ENCODE measurements around the gene RAD9B.
"Not testable (repeated sequence)": the region's sequence is repeated elsewhere in the genome, so short reads cannot be mapped to it uniquely, and the experiment has no call there.

The RAD9B gene

DNA sequence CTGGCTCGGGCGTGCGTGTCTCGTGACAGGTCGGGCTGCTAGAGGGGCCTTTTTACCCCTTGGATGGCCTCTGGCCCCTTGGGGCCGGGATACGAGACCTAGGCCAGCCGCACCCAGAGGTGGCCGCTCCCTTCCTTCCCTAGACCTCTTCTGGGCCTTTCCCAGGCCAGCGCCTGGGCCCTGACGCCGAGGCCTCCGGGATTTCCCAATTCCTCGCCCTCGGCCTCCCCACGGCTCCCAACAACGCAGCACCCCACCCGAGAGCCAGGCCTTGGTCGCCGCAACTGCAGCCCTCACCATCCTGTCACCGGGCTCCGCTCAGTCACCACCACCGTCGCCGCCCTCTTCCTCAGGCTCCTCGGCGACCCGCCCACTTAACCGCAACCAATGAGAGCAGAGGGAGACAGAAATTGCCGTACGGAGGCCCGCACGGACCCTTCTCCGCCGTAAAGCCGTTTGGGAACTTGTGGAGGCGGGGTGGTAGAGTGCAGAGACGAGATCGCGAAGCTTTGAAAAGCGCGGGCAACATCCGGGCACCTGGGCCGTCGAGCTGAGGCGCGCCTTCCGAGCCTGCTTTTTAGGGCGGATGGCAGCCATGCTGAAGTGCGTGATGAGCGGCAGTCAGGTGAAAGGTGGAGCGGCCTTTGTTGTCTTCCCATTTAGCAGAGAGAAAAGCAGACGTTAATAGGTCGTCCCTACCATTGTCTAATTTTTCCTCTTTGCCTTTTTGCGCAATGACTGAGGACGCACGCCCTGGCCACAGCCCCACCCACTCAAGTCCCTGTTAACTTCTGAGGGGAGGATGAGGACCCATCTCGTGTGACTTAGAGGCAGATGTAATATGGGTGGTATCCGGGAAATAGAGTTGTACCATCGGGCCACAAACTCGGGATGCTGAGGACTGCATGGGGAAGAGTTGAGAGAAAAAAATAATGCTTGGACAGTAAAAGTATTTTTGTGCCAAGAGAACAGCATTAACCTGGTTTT, at the start of gene RAD9B, which contains the start of gene VPS29:
TSS of gene RAD9B (plus strand) at position 580 of the 987 bp plus-strand sequence. CDS start at position 587, 7 bp downstream.
TSS of gene VPS29 (minus strand) at position 360 of the 987 bp plus-strand sequence. CDS start at position 300, 60 bp downstream.
- peak; percentile 78 to 98 (median 95) for DNase-seq

DNA sequence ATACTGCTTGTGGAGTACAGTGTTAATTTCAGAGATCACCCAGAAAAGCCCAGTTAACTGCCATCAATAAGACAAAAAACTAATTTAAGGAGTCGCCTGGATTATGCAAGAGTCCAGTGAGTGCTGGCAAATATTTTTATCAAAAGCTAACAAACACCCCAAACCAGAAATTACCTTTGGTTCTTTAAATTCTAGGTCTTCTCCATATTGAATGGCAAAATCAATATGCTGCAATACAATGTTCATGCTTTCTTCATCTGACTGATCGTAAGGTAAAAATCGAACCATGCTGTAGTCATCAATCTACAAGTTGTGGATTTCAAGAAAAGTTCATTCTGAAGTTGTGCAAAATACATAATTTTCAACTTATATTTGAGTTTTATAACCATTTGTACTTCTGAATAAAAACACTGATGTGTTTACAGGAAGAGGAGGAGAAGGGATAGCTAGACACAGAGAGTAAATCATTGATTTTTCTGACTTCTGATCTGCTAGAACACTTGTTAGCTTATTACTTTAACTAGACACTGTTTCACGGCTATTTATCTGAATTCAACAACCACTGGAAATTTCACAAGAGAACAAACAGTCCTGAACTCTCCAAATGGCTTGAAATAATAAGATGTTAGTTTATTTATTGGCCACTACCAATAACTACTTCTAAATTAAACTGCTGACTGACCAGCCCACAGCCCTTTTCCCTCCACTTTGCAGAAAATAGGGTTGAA, 48.4 kb upstream of the RAD9B start:
- DNase-seq = no peak

DNA sequence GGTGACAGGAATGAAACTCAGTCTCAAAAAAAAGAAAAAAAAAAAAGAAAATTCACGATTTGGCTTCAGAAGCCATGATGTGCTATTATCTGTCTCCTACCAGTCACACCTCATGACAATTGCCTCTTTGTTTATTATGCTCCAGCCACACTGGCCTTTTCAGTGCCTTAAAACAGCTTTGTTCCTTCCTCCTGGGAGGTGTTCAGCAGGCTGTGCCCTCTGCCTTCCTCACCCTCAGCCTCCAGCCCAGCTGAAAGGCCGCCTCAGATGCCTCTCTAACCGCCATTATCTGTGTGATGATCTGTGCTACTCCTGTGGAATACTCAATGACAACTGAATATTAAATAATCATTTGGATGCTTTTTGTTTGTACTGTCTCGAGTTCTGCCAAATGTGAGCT, 43.4 kb upstream of the RAD9B start:
- peak in 4 of 56 donors; percentile 2 to 10 (median 6) for DNase-seq

DNA sequence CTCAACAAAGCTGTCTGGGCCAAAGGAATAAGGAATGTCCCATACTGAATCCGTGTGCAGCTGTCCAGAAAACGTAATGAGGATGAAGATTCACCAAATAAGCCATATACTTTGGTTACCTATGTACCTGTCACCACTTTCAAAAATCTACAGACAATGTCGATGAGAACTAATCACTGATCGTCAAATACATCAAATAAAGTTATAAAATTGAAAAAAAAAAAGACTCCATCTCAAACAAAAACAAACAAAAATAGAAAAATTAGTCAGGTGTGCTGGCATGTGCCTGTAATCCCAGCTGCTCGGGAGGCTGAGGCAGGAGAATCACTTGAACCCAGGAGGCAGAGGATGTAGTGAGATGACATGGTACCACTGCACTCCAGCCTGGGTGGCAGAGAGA, 40.9 kb upstream of the RAD9B start:
- DNase-seq = not testable (repeated sequence)

DNA sequence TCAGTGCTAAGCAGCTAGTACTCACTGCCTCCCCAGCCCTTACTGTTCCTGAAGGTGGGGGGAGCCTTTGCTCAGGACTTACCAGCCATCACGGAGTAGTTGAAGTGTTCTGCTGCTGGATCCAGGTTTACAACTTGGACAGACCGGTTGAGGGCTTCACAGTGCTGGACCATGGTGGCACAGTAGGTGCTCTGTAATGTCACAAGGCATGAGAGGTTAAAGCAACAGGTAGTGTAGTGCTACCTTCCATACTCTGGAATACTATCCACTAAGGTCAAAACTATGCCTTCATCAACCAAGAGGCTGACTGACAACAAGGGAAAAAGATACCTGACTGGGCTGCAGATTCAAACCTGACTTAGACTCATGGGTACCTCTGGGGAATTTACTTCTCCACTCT, 37.1 kb upstream of the RAD9B start:
- DNase-seq = no peak

DNA sequence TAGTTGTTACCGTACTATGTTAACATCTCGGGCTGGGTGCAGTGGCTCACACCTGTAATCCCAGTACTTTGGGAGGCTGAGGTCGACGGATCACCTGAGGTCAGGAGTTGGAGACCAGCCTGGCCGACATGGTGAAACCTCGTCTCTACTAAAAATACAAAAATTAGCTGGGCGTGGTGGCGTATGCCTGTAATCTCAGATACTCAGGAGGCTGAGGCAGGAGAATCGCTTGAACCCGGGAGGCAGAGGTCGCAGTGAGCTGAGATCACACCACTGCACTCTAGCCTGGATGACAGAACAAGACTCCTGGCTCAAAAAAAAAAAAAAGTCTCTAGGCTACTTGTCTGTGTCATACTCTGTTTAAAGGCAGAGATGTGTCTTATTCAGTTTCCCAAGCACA, 36.4 kb upstream of the RAD9B start:
- DNase-seq = not testable (repeated sequence)

DNA sequence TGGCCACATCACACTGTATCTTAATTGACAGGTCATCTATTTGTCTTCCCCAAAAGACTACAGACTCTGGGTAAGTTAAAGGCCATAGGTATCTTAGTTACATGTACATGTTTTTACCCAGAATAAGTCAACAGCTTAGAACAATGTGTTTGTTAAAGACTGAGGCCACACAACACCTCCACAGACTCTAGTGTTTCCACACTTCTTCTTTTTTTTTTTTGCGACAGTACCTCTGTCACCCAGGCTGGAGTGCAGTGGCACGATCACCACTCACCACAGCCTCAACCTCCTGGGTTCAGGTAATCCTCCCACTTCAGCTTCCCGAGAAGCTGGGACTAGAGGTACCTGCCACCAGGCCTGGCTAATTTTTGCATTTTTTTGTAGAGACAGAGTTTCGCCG, 35.3 kb upstream of the RAD9B start:
- no peak for DNase-seq

DNA sequence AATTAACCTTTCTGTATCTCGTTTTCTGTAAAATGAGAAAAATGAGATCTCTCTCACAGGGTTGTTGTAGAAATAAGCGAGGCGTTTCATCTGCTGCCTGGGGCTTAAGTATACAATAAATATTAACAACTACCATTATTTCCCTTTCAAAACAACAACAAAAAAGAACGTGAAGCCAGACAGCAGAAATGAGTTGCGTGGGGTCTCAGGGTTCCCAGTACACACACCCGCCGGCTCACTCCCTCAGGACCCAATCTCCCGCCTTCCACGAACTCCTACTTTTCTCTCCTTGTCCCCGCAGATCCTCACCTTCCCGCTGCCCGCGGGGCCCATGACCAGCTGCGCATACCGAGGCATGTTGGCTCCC, 34.3 kb upstream of the RAD9B start:
- DNase-seq = no peak

DNA sequence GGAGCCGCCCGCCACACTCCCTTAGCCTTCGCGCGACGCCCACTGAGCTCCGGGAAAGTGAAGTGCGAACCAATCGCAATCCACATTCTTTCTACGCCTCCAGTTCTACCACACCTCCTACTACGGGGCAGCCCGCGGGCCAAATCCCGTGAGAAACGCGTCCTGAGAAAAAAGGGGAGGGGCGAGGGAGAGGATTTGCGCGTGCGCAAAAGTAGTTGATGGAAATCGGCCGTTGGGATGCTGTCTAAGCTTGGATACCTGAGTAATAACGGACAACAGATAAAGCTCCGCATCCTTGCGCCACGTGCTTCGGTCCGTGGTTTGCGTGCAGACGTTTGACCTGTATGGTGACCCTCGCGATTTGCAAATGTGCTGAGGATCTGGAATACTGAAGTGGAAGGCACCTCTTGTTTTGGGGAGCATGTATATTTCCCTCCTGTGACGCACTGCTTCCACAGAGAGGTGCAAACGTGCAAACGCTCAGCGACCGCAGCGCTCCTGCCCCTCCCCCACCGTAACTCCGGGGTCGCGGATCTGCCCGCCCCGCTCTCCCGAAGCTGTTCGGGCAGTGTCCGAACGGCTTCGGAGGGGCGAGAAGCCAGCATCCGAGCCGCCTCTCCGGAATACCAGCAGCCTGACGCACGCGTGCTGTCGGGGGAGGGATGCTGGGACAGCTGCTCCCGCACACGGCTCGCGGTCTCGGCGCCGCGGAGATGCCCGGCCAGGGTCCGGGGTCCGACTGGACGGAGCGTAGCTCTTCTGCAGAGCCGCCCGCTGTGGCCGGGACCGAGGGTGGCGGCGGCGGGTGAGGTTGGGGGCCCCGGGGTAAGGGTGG, 33.7 kb upstream of the RAD9B start, which contains the start of the genes FAM216A and GPN3:
TSS of gene FAM216A (plus strand) at position 632 of the 835 bp plus-strand sequence. CDS start at position 663, 31 bp downstream.
TSS of gene GPN3 (minus strand) at position 44 of the 835 bp plus-strand sequence. CDS start 54 bp downstream, outside the sequence.
- peak; percentile 62 to 98 (median 93) for DNase-seq

DNA sequence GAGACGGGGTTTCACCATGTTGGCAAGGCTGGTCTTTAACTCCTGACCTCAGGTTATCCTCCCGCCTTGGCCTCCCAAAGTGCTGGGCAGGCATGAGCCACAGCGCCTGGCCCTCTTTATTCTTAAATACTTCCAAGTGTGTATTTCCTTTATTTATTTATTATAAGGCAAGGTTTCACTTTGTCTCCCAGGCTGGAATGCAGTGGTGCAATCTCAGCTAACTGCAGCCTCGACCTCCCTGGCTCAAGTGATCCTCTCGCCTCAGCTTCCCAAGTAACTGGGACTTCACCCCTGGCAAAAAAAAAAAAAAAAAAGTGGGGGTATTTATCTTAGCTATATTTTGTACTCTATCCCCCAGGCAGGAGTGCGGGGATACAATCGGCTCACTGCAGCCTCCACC, 26.7 kb upstream of the RAD9B start:
- DNase-seq = no peak

DNA sequence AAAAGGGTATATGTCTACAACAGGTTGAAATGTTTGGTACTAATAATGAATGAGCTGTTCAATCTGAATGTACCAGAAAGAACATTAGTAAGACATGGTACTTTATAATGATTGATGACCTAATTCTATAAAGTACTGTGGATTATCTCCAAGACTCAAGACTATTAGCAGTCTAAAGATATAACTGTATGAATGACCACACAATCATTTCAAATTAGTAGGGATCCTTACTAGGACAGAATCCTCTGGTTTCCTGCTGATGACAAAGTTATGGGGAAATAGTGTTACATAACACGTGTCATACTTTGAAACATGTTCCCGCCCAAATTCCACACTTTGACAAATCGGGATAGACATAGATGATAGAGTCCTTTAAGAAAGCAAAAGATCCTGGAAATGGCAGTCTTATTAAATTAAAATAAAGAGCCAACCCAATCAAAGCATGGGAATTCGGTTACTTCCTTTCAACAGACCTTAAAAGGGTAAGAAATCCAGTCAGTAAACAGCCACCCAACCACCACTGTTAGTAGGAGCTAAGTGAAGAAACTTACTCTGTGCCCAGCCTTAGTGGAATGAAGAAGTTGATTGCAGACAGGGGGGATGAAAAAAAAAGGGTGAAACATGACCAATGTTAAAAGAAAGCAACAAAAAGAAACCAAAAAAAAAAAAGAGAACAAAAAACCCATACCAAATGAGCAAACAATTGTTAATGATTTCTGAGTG, 3.0 kb upstream of the RAD9B start:
- DNase-seq = no peak

DNA sequence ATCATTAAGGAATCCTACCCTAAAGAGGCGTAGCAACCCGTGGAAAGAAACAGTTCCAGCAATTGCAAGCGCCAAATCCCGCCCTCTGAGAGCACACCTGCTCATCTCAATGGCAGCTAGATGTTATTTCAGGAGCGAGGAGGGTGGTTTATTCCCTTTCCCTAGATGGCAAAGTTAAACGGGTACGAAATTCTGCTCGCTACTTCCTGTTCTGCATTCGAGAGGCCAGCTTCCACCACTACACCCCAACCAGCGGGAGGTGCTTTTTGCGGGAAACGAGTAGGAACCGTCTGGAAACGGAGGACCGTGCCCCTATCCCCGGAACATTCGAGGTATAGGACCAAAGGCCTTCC, 756 bp upstream of the RAD9B start:
- peak in 21 of 56 donors; percentile 3 to 71 (median 42) for DNase-seq

DNA sequence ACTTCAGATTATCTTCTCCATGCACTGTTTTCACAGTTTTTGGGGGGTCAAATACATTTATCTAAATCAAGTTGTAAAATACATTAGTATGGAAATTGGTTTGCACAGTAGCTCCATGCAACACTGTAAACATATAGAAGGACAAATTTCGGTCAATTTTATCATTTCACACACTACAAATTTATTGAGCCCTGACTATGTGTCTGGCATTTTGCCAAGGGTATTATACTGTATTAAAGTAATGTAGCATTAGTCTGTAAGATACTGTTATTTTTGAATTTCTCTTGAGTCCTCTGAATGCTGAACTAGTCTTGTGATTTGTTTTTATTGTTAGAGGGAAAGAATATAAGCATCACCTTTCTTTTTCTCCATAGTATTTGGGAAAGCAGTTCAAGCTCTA, 1.3 kb downstream of the RAD9B start:
- no peak for DNase-seq

DNA sequence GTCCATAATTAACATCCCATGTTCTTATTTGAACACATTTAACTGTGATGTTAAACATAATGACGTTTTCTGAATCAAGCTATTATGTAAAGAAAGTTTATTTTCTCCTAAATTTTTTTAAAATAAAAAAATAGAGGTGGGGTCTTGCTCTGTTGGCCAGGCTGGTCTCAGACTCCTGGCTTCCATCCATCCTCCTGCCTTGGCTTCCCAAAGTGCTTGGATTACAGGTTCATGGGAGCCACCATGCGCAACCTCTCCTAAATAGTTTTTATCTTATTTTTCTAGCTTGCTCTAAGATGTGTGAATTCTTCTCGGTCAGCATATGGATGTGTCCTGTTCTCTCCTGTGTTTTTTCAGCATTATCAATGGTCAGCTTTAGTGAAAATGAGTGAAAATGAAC, 3.2 kb downstream of the RAD9B start:
- no peak for DNase-seq

DNA sequence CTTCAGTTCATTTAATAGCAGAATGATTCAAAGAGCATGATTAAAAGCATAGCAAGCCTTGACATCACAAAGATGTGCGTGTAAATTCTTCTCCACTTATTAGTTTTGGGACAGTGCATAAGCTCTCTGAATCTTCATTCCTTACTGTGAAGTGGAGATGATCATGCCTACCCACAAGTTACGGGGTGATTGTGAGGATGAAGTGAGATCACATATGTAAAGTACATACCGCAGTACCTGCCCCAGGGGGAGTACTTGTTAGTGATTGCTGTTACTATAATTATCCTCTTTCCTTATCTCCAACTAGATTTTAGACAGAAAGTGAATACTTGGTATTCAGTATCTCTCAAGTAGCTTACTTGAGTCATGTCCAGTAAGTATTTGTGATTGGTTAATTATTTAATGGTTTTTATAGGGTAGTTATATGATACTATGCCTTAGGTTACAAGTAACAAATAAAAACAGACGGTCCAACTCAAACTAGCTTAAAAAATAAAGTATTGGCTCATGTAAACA, 6.0 kb downstream of the RAD9B start:
- DNase-seq = no peak

DNA sequence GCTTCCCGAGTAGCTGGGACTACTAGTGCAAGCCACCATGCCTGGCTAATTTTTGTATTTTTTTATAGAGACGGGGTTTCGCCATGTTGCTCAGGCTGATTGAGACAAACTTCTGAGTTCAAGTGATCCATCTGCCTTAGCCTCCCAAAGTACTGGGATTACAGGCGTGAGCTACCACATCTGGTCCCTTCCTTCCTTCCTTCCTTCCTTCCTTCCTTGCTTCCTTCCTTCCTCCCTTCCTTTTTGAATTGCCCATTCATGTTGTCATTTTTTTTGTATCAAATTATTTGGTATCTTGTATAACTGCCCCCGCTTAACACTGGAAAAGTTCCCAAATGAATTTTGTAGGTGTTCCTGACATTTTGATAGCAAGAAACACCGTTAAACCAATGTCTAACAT, 11.7 kb downstream of the RAD9B start:
- DNase-seq = no peak

DNA sequence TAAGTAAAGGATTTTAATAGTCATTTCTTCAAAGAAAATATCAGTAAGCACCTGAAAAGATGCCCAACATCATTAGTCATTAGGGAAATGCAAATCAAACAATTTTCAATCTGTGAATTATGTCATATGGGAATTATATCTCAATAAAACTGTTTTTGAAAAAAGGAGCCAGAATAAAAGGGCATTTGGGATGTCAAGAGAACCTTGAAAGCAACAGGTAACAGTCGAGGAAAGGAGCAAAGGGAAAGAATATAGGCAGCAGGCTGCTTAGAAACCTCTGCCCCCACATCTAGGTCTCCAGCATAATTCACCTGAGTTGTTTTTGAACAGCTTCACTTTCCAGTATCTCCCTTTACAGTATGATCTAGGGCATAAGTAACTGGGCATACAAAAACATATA, 12.2 kb downstream of the RAD9B start:
- no peak for DNase-seq

DNA sequence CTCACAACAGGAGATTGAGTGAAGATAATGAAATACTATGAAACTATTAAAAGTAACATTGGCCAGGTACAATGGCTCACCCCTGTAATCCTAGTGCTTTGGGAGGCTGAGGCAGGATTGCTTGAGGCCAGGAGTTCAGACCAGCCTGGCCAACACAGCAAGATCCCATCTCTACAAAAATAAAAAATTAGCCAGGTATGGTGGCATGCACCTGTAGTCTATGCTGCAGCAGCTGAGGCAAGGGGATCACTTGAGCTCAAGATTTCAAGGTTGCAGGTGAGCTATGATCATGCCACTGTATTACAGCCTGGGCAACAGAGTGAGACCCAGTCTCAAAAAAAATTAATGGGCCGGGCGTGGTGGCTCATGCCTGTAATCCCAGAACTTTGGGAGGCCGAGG, 14.9 kb downstream of the RAD9B start:
- DNase-seq = no peak

DNA sequence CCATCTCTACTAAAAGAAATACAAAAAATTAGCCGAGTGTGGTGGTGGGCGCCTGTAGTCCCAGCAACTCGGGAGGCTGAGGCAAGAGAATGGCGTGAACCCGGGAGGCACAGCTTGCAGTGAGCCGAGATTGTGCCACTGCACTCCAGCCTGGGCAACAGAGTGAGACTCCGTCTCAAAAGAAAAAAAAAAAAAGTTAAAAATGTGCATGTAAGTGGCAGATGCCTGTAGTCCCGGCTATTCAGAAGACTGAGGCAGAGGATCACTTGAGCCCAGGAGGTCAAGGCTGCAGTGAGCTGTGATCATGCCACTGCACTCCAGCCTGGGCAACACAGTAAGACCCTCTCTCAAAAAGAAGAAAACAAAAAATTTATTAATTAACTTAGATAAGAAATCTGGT, 15.9 kb downstream of the RAD9B start:
- not testable (repeated sequence) for DNase-seq

Measured in nucleus accumbens (tissue), 56 donors.